Stimulated activated CD8-positive, alpha-beta memory T cell treated with anti-CD3 and anti-CD28 coated beads, Interleukin-15, amount 100 ng/mL, for 4 hours (primary cell): Measurements from ENCODE around the gene CEP164.

ENCODE experiments used
- DNase-seq, 2 donors: peaks; one replicate each; pipeline ENCODE4 v3.0.0-alpha.2; 2020; ENCODE audit warnings: low read depth in 2 of 2

Gene CEP164

DNA sequence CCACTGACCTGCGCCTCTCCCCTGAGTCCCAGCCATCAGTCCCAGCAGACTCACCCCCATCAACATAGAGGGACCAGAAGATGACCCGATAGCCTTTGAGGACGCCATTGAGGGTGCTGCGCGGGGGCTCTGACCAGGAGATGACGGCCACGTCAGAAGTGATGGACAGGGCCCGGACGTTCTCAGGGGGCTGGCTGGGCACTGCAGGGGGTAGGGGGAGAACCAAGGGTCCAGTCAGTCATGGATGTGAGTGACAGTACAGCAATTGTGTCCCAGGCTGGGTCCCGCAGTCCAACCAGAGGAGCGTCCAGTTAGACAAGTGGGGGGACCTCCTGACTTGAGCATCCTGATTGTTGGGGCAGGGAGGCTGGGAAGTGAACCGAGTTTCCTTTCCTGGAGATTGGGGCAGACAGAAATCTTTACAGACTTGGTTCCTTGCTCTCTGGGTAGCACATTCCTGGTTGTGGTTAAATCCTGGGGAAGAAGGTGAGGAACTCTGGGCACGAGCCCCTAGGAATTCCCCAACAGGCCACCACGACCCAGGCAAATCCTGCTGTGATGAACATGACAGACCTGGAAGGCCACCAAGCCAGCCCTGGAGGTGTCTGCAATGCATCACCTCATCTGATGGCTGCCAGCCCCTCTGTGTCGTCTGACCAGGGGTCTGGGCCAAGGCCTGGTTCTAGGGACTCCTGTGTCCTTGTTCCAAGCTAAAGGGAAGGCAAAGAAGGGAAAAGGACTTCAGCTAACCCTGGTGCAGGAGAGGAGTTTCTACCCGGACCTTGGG, 133.9 kb downstream of the CEP164 start:
- no peak for DNase-seq

DNA sequence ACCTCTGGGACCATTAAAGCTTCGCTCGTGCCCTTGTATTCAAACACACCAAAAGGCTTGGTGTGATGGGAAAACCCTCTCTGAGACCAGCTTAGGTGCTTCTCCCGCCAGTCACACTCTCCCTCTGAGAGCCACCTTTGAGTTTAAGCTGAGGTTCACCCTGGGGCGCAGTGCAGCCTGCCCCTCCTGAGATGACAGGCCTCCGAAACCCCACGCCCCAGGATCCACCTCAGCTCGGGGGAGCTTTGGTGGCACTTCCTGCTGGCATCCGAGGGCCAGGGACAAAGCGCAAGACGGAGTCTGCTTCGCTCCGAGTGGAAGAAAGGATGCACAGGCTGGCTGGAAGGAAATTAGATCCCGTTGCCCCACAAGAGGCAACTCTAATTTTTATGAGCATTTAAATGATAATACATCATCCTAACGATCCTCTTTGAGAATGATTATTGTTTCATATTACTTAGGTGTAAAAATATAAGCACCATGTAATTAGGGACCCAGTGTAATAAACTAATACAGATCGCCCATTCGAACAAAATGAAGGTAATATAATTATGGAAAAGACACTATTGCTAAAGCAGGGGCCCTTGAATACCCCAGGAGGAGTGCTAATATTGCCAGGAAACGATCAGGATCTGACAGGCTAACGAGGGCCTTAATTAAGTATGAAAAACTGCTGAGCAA, 134.7 kb downstream of the CEP164 start:
- no peak for DNase-seq

- DNase-seq: no peak
Observed at GRCh38 chr11:117462864-117463247, 135.2 kb downstream of the CEP164 start.
